HepG2 (cell line): ENCODE data around the gene EGF. TPM values are rescaled to one million over a fixed set of nuclear protein-coding genes. Genes with fewer than 3 reads are reported as not detected.

Source experiments
- ATAC-seq: fragments of 200-7000 bp; cut with Tn5 transposase; 3 replicates; pipeline ENCODE4 v1.9.1; 2020; ENCODE audit warnings: mild to moderate bottlenecking, moderate library complexity
- BruUV-seq: library from RNA; stranded (reverse); fragments of 400-500 nt; replicated peaks from 2 replicates; lab custom pipeline; 2021; lab: Mats Ljungman, UMichigan
- CTCF ChIA-PET: fragments of 300-600 bp; formaldehyde crosslinking; extraction: SDS; loops from one replicate; lab custom pipeline; 2021; ENCODE audit warnings: low total read pairs, inconsistent platforms, low intra/inter-chr PET ratio; lab: Yijun Ruan, JAX
- POLR2A ChIA-PET: fragments of 350-600 bp; sonication (Branson Sonifier 250); formaldehyde crosslinking; loops from one replicate; lab custom pipeline; 2020; ENCODE audit warnings: antibody characterized with exemption, inconsistent platforms; lab: Yijun Ruan, JAX
- DNase-seq: peaks from one replicate; pipeline ENCODE4 v3.0.0-alpha.2; 2015; ENCODE audit warnings: low spot score
- FAIRE-seq: peaks from 3 replicates; lab custom pipeline; 2011; peaks lifted over from hg19 to GRCh38; lab: Jason Lieb, UNC
- H2AFZ ChIP-seq: one replicate; pipeline ENCODE4 v1.6.1; 2011; ENCODE audit warnings: low read length, inconsistent platforms
- H3K27ac ChIP-seq: fragments of 300-600 bp; 3 replicates; pipeline ENCODE4 v1.8.0; 2011; ENCODE audit warnings: mixed run types, mild to moderate bottlenecking, mixed read lengths, low read length, inconsistent platforms; ENCODE audit not compliant: insufficient read depth; ENCODE audit errors: extremely low read length
- H3K27me3 ChIP-seq, 2 experiments: fragments of 200-600 bp in 1 of 2; 2 replicates in 1 of 2; 3 replicates in 1 of 2; pipeline versions ENCODE4 v1.6.0 to v1.8.0; 2011; ENCODE audit warnings: low read length in 2 of 2, mild to moderate bottlenecking in 2 of 2, moderate library complexity in 2 of 2, inconsistent platforms in 1 of 2; ENCODE audit not compliant: insufficient read depth in 2 of 2, control insufficient read depth in 1 of 2
- H3K36me3 ChIP-seq, 2 experiments: fragments of 200-600 bp in 1 of 2; replicated peaks in 1 of 2; 2 replicates in 1 of 2; 3 replicates in 1 of 2; pipeline versions ENCODE4 v1.5.1 to v1.8.0; 2011; ENCODE audit warnings: low read length in 2 of 2, inconsistent platforms in 1 of 2; ENCODE audit not compliant: insufficient read depth in 2 of 2, control insufficient read depth in 1 of 2
- H3K4me1 ChIP-seq: 2 replicates; pipeline ENCODE4 v1.5.1; 2012; ENCODE audit warnings: low read length, inconsistent platforms; ENCODE audit not compliant: insufficient read depth
- H3K4me2 ChIP-seq: 2 replicates; pipeline ENCODE4 v1.6.0; 2011; ENCODE audit warnings: low read depth, low read length, inconsistent platforms
- H3K4me3 ChIP-seq, 3 experiments: fragments of 200-600 bp in 1 of 3; sonication (generic), shearing (Covaris generic) in 1 of 3; replicated peaks in 1 of 3; 2 replicates each; pipeline ENCODE4 v1.5.1; 2011 to 2016; ENCODE audit warnings: low read length in 3 of 3, inconsistent platforms in 2 of 3, low read depth in 2 of 3, mild to moderate bottlenecking in 2 of 3, control low read depth in 1 of 3, mixed read lengths in 1 of 3; ENCODE audit not compliant: insufficient read depth in 1 of 3
- H3K79me2 ChIP-seq: one replicate; pipeline ENCODE4 v1.6.1; 2011; ENCODE audit warnings: low read length, inconsistent platforms; ENCODE audit not compliant: insufficient read depth
- H3K9ac ChIP-seq: 2 replicates; pipeline ENCODE4 v1.6.0; 2011; ENCODE audit warnings: mild to moderate bottlenecking, low read depth, low read length, inconsistent platforms; ENCODE audit not compliant: insufficient read depth
- H3K9me3 ChIP-seq: 2 replicates; pipeline ENCODE4 v1.5.1; 2012; ENCODE audit warnings: mild to moderate bottlenecking, low read length
- H4K20me1 ChIP-seq: 2 replicates; pipeline ENCODE4 v1.6.0; 2011; ENCODE audit warnings: inconsistent platforms, mild to moderate bottlenecking, low read length, moderate library complexity; ENCODE audit not compliant: insufficient read depth
- EHMT2 ChIP-seq: fragments of 200-600 bp; sonication (generic); IDR thresholded peaks from 2 replicates; pipeline ENCODE4 v1.7.0; 2017; ENCODE audit warnings: antibody characterized with exemption, low read depth, low read length, borderline replicate concordance
- ETV5 ChIP-seq: IDR thresholded peaks from 2 replicates; pipeline ENCODE4 v1.6.1; 2018; ENCODE audit warnings: missing biosample characterization, missing genetic modification reagents, inconsistent platforms, borderline replicate concordance
- FOXA1 ChIP-seq, 2 experiments: fragments of 450-650 bp in 1 of 2; sonication (generic) in 1 of 2; formaldehyde crosslinking in 1 of 2; IDR thresholded peaks; 2 replicates each; pipeline versions ENCODE4 v1.4.0 to v1.6.1; 2016 to 2020; ENCODE audit warnings: missing genetic modification reagents in 1 of 2
- FOXA3 ChIP-seq: IDR thresholded peaks from 2 replicates; pipeline ENCODE4 v1.6.1; 2016; ENCODE audit warnings: missing genetic modification reagents, missing compliant biosample characterization
- FOXK2 ChIP-seq: fragments of 450-650 bp; IDR thresholded peaks from 2 replicates; pipeline ENCODE4 v1.6.1; 2016
- HDAC6 ChIP-seq: fragments of 200-600 bp; sonication (generic); IDR thresholded peaks from 2 replicates; pipeline ENCODE4 v1.7.0; 2017; ENCODE audit warnings: mild to moderate bottlenecking, antibody characterized with exemption, low read length, low read depth
- HHEX ChIP-seq: IDR thresholded peaks from 2 replicates; pipeline ENCODE4 v1.6.1; 2016; ENCODE audit warnings: control low read depth
- HNF4A ChIP-seq: sonication (generic); formaldehyde crosslinking; IDR thresholded peaks from 2 replicates; pipeline ENCODE4 v1.4.0; 2020; ENCODE audit warnings: missing genetic modification reagents
- KDM6A ChIP-seq: IDR thresholded peaks from 2 replicates; pipeline ENCODE4 v1.6.1; 2016; ENCODE audit warnings: low read depth
- NCOR1 ChIP-seq: fragments of 200-600 bp; sonication (generic); IDR thresholded peaks from 2 replicates; pipeline ENCODE4 v1.7.0; 2017; ENCODE audit warnings: antibody characterized with exemption, low read length, borderline replicate concordance
- SAP130 ChIP-seq: IDR thresholded peaks from 2 replicates; pipeline ENCODE4 v1.6.1; 2016; ENCODE audit warnings: low read depth
- SOX5 ChIP-seq: IDR thresholded peaks from 2 replicates; pipeline ENCODE4 v1.6.1; 2016; ENCODE audit warnings: borderline replicate concordance
- SP140L ChIP-seq: sonication (generic); formaldehyde crosslinking; IDR thresholded peaks from 2 replicates; pipeline ENCODE4 v1.4.0; 2020; ENCODE audit warnings: missing genetic modification reagents, borderline replicate concordance
- TBX3 ChIP-seq: fragments of 450-650 bp; IDR thresholded peaks from 2 replicates; pipeline ENCODE4 v1.6.1; 2017; ENCODE audit warnings: antibody characterized with exemption, mild to moderate bottlenecking, inconsistent platforms, borderline replicate concordance
- ZBTB20 ChIP-seq: sonication (generic); formaldehyde crosslinking; IDR thresholded peaks from 2 replicates; pipeline ENCODE4 v1.8.1; 2023; ENCODE audit warnings: missing genetic modification reagents, low read depth, mild to moderate bottlenecking, borderline replicate concordance
- ZNF674 ChIP-seq: sonication (generic); formaldehyde crosslinking; IDR thresholded peaks from 2 replicates; pipeline ENCODE4 v1.5.0; 2020; ENCODE audit warnings: low read depth, mild to moderate bottlenecking, missing genetic modification reagents
- ZNF720 ChIP-seq: sonication (generic); formaldehyde crosslinking; IDR thresholded peaks from 2 replicates; pipeline ENCODE4 v1.4.0; 2020; ENCODE audit warnings: missing genetic modification reagents
- ZSCAN25 ChIP-seq: sonication (generic); formaldehyde crosslinking; IDR thresholded peaks from 2 replicates; pipeline ENCODE4 v1.8.0; 2022; ENCODE audit warnings: mild to moderate bottlenecking, missing genetic modification reagents
- WGBS: methylation state at CpG from one replicate; pipeline ENCODE4 v1.1.6; 2017; ENCODE audit warnings: low lambda C conversion rate; 5-methylcytosine and 5-hydroxymethylcytosine counted together
- in situ Hi-C: cut with HindIII; loops from 2 replicates; pipeline ENCODE4 v1.10.0; 2017; ENCODE audit warnings: low pct_unique_long_range_greater_than_20kb; ENCODE audit not compliant: extremely low pct_ligation_motif_present
- intact Hi-C: fragments of 100-400 bp; cut with micrococcal nuclease; formaldehyde crosslinking; loops from one replicate; pipeline ENCODE4 v1.10.0; 2022; ENCODE audit not compliant: unreplicated experiment
- polyA plus RNA-seq, 8 experiments: library from polyadenylated mRNA; depleted of rRNA in 3 of 8; stranded (reverse) in 7 of 8; unstranded in 1 of 8; fragments of >200 nt; fragmentation: Illumina TruSeq in 4 of 8; extraction: Trizol in 4 of 8; gene quantifications; 2 replicates each; pipeline versions ENCODE4 v1.2.1 to v1.2.3, GENCODE V29; 2011 to 2016; ENCODE audit warnings: low read depth in 4 of 8, missing spikeins in 1 of 8, mixed read lengths in 1 of 8; ENCODE audit not compliant: insufficient read depth in 1 of 8
- total RNA-seq, 5 experiments: library from RNA; depleted of rRNA; stranded (reverse); fragments of >200 nt; fragmentation: Illumina TruSeq; extraction: Trizol; gene quantifications; 2 replicates each; pipeline ENCODE4 v1.2.3, GENCODE V29; 2016; ENCODE audit warnings: low read depth in 1 of 5
- TF ChIP-seq, protein P1 (sequence below): sonication (generic); formaldehyde crosslinking; conservative IDR thresholded peaks from 2 replicates; pipeline ENCODE4 v1.4.0; 2020; ENCODE audit warnings: mild to moderate bottlenecking, missing genetic modification reagents, moderate library complexity
- TF ChIP-seq, protein P2 (sequence below): sonication (generic); formaldehyde crosslinking; IDR thresholded peaks from 2 replicates; pipeline ENCODE4 v1.4.0; 2020; ENCODE audit warnings: missing genetic modification reagents

The EGF gene
- total and polyA plus RNA-seq, 2 of the 13 experiments (the other 11 are each of a cell fraction or from before 2014, with no cell fraction given), result 0.07 to 0.08 TPM

DNA sequence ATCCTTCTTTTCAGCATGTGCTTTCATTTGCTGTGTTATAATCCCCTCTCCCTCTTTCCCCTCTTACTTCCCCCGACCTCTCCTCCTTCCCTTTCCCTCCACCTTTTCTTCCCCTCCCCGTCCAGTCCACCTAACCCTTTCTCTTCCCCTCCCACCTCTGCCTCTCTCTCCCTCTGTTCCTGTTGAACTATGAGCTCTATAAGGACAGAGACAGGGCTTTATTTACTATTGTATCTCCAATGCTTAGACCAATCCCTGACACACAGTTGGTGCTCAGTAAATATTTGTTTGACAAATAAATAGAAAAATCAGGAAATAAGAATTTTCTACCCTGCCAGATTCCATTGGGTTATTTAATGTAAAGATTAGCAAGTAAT lies 60.8 kb downstream of the EGF start:
- intact Hi-C loops (loop anchor here (10.0 kb wide), 1 partner anchor 319 kb away; no protein-coding TSS in a partner anchor), in situ Hi-C loops (loop anchor here (10.0 kb wide), 1 partner anchor 549 kb away; no protein-coding TSS in a partner anchor)
- Histone ChIP-seq H3K9me3 (no peaks in the 10 kb centered on the region), H3K4me1 (peaks cover 39% of the 10 kb centered on the region), H3K36me3 (no peaks in the 10 kb centered on the region), H3K4me3 (peak overlapping the region; percentile 25 to 49 (median 35); a peak in 4 of 6 replicates), H3K27me3 (no peaks in the 10 kb centered on the region), H4K20me1 (no peaks in the 10 kb centered on the region), H3K4me2 (peak overlapping the region; percentile 85), H3K79me2 (no peaks in the 10 kb centered on the region), H3K9ac (no peak overlapping the region), H2AFZ (no peak overlapping the region), H3K27ac (peak overlapping the region; percentile 27)
- no TSS peak for BruUV-seq
- WGBS, result 6% methylated on average over 2 of the region's 2 CpGs
- DNase-seq (peak; percentile 74), FAIRE-seq (peak; percentile 28), ATAC-seq (peak; percentile 94)
- ChIA-PET POLR2A (no interaction called here), CTCF (no interaction called here)
- TF ChIP-seq FOXA3, result peak; percentile 80
- peak; percentile 18; the same call in 1 of the 2 replicates for TF ChIP-seq ZSCAN25 (CRISPR knock-in tag)
- peak; percentile 13; the same call in 1 of the 2 replicates for TF ChIP-seq ETV5 (CRISPR knock-in tag)
- peak; percentile 35; the same call in 1 of the 2 replicates for TF ChIP-seq NCOR1
- TF ChIP-seq HHEX (CRISPR knock-in tag), result 0 out of 2 replicates have a peak, but pooled peaks have one; percentile 20
- no peak for TF ChIP-seq ZNF720 (CRISPR knock-in tag)
- peak; percentile 97; the same call in 1 of the 2 replicates for TF ChIP-seq ZBTB20 (CRISPR knock-in tag)
- peak; percentile 66; the same call in 1 of the 2 replicates for TF ChIP-seq FOXA1 (IDR thresholded peaks at IDR 0.05)
- TF ChIP-seq FOXA1 (CRISPR knock-in tag; IDR thresholded peaks at IDR 0.05), result peak; percentile 41; the same call in 1 of the 2 replicates
- TF ChIP-seq, protein P1, sequence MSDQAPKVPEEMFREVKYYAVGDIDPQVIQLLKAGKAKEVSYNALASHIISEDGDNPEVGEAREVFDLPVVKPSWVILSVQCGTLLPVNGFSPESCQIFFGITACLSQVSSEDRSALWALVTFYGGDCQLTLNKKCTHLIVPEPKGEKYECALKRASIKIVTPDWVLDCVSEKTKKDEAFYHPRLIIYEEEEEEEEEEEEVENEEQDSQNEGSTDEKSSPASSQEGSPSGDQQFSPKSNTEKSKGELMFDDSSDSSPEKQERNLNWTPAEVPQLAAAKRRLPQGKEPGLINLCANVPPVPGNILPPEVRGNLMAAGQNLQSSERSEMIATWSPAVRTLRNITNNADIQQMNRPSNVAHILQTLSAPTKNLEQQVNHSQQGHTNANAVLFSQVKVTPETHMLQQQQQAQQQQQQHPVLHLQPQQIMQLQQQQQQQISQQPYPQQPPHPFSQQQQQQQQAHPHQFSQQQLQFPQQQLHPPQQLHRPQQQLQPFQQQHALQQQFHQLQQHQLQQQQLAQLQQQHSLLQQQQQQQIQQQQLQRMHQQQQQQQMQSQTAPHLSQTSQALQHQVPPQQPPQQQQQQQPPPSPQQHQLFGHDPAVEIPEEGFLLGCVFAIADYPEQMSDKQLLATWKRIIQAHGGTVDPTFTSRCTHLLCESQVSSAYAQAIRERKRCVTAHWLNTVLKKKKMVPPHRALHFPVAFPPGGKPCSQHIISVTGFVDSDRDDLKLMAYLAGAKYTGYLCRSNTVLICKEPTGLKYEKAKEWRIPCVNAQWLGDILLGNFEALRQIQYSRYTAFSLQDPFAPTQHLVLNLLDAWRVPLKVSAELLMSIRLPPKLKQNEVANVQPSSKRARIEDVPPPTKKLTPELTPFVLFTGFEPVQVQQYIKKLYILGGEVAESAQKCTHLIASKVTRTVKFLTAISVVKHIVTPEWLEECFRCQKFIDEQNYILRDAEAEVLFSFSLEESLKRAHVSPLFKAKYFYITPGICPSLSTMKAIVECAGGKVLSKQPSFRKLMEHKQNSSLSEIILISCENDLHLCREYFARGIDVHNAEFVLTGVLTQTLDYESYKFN (CRISPR knock-in tag), result peak; percentile 80
- TF ChIP-seq, protein P2, sequence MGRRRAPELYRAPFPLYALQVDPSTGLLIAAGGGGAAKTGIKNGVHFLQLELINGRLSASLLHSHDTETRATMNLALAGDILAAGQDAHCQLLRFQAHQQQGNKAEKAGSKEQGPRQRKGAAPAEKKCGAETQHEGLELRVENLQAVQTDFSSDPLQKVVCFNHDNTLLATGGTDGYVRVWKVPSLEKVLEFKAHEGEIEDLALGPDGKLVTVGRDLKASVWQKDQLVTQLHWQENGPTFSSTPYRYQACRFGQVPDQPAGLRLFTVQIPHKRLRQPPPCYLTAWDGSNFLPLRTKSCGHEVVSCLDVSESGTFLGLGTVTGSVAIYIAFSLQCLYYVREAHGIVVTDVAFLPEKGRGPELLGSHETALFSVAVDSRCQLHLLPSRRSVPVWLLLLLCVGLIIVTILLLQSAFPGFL (CRISPR knock-in tag), result no peak
- no peak for TF ChIP-seq HDAC6
- TF ChIP-seq EHMT2, result no peak
- 0 out of 2 replicates have a peak, but pooled peaks have one; percentile 20 for TF ChIP-seq KDM6A
- no peak for TF ChIP-seq SP140L (CRISPR knock-in tag)
- TF ChIP-seq ZNF674 (CRISPR knock-in tag), result no peak
- peak; percentile 40; the same call in 1 of the 2 replicates for TF ChIP-seq TBX3
- peak; percentile 53 for TF ChIP-seq HNF4A
- 0 out of 2 replicates have a peak, but pooled peaks have one; percentile 39 for TF ChIP-seq FOXK2
- TF ChIP-seq SAP130 (CRISPR knock-in tag), result peak; percentile 37; the same call in 1 of the 2 replicates
- TF ChIP-seq SOX5 (CRISPR knock-in tag), result peak; percentile 55; the same call in 1 of the 2 replicates
